CD14-positive monocyte (primary cell): Measurements from ENCODE around the gene RNF126. TPM values are rescaled to one million over a fixed set of nuclear protein-coding genes. Genes with fewer than 3 reads are reported as not detected.

ENCODE experiments used
- DNase-seq, 3 donors: peaks; one replicate each; pipeline ENCODE4 v3.0.0-alpha.2; 2011 to 2022
- H2AFZ ChIP-seq: 2 replicates; pipeline ENCODE4 v1.6.0; 2012; ENCODE audit warnings: mild to moderate bottlenecking, low read depth, low read length, inconsistent platforms; ENCODE audit not compliant: insufficient read depth, poor library complexity, severe bottlenecking
- H3K27ac ChIP-seq, 2 donors: 1 replicate in 1 of 2; 2 replicates in 1 of 2; pipeline ENCODE4 v1.5.1; 2012 to 2013; ENCODE audit warnings: low read length in 2 of 2, control low read depth in 1 of 2, inconsistent platforms in 1 of 2, low read depth in 1 of 2, mild to moderate bottlenecking in 1 of 2
- H3K27me3 ChIP-seq, 2 donors: one replicate each; pipeline versions ENCODE4 v1.6.0 to v1.6.1; 2011 to 2013; ENCODE audit warnings: low read length in 2 of 2; ENCODE audit not compliant: control insufficient read depth in 2 of 2, insufficient read depth in 2 of 2
- H3K36me3 ChIP-seq, 2 donors: replicated peaks in 1 of 2; 1 replicate in 1 of 2; 2 replicates in 1 of 2; pipeline versions ENCODE4 v1.5.1 to v1.6.1; 2012 to 2013; ENCODE audit warnings: low read length in 2 of 2, control low read depth in 1 of 2, inconsistent platforms in 1 of 2, mild to moderate bottlenecking in 1 of 2; ENCODE audit not compliant: insufficient read depth in 2 of 2, control insufficient read depth in 1 of 2
- H3K4me1 ChIP-seq, 2 donors: 1 replicate in 1 of 2; 2 replicates in 1 of 2; pipeline versions ENCODE4 v1.5.1 to v1.6.1; 2012 to 2013; ENCODE audit warnings: low read length in 2 of 2, control low read depth in 1 of 2, inconsistent platforms in 1 of 2, mild to moderate bottlenecking in 1 of 2, moderate library complexity in 1 of 2; ENCODE audit not compliant: insufficient read depth in 2 of 2, control insufficient read depth in 1 of 2
- H3K4me2 ChIP-seq: replicated peaks from 2 replicates; pipeline ENCODE3; 2012; ENCODE audit warnings: low read length, moderate library complexity, mild to moderate bottlenecking; ENCODE audit not compliant: poor library complexity, severe bottlenecking; ENCODE audit errors: extremely low read depth
- H3K4me3 ChIP-seq, 3 experiments: fragments of 200-600 bp in 1 of 3; sonication (generic) in 1 of 3; replicated peaks in 1 of 3; 1 replicate in 2 of 3; 2 replicates in 1 of 3; pipeline ENCODE4 v1.5.1; 2011 to 2013; ENCODE audit warnings: low read length in 3 of 3, mild to moderate bottlenecking in 3 of 3, control low read depth in 2 of 3, low read depth in 2 of 3, inconsistent platforms in 1 of 3, moderate library complexity in 1 of 3
- H3K79me2 ChIP-seq: 2 replicates; pipeline ENCODE4 v1.6.0; 2012; ENCODE audit warnings: mild to moderate bottlenecking, control low read depth, inconsistent platforms, low read length, moderate library complexity; ENCODE audit not compliant: insufficient read depth
- H3K9ac ChIP-seq: 2 replicates; pipeline ENCODE4 v1.6.0; 2017; ENCODE audit warnings: low read length, mild to moderate bottlenecking; ENCODE audit not compliant: insufficient read depth, poor library complexity, severe bottlenecking
- H3K9me3 ChIP-seq, 2 donors: replicated peaks in 1 of 2; 1 replicate in 1 of 2; 2 replicates in 1 of 2; pipeline versions ENCODE4 v1.5.1 to v1.6.1; 2012 to 2013; ENCODE audit warnings: low read length in 2 of 2, control low read depth in 1 of 2; ENCODE audit not compliant: control insufficient read depth in 1 of 2, insufficient read depth in 1 of 2
- H4K20me1 ChIP-seq: 2 replicates; pipeline ENCODE4 v1.6.0; 2012; ENCODE audit warnings: mild to moderate bottlenecking, low read length, control low read depth, moderate library complexity; ENCODE audit not compliant: insufficient read depth
- H3K27ac Mint-ChIP-seq, 7 donors: one replicate each; pipeline ENCODE4 v1.8.0; 2020; ENCODE audit warnings: mild to moderate bottlenecking in 7 of 7, mixed read lengths in 7 of 7, moderate library complexity in 6 of 7, inconsistent platforms in 2 of 7
- H3K27me3 Mint-ChIP-seq, 3 donors: one replicate each; pipeline ENCODE4 v1.8.0; 2021 to 2022; ENCODE audit warnings: low read depth in 3 of 3, mild to moderate bottlenecking in 3 of 3, mixed read lengths in 3 of 3, moderate library complexity in 3 of 3, inconsistent platforms in 1 of 3
- H3K36me3 Mint-ChIP-seq, 2 donors: one replicate each; pipeline ENCODE4 v1.8.0; 2020; ENCODE audit warnings: mixed read lengths in 2 of 2, inconsistent platforms in 1 of 2, mild to moderate bottlenecking in 1 of 2
- H3K4me1 Mint-ChIP-seq: one replicate; pipeline ENCODE4 v1.8.0; 2020; ENCODE audit warnings: mild to moderate bottlenecking, mixed read lengths
- H3K4me3 Mint-ChIP-seq, 2 donors: one replicate each; pipeline ENCODE4 v1.8.0; 2020; ENCODE audit warnings: mild to moderate bottlenecking in 2 of 2, mixed read lengths in 2 of 2, moderate library complexity in 1 of 2
- H3K9me3 Mint-ChIP-seq, 7 donors: one replicate each; pipeline ENCODE4 v1.8.0; 2020 to 2022; ENCODE audit warnings: mixed read lengths in 7 of 7, mild to moderate bottlenecking in 6 of 7, moderate library complexity in 6 of 7, inconsistent platforms in 2 of 7
- WGBS: methylation state at CpG from one replicate; pipeline ENCODE4 v1.1.5; 2013; ENCODE audit warnings: missing lambda C conversion rate; ENCODE audit not compliant: insufficient coverage; 5-methylcytosine and 5-hydroxymethylcytosine counted together
- intact Hi-C, 2 donors: fragments of 100-400 bp; cut with micrococcal nuclease; formaldehyde crosslinking; loops; one replicate each; pipeline versions ENCODE4 v1.15.0 to v1.15.1; 2023
- polyA plus RNA-seq, 3 donors: library from polyadenylated mRNA; depleted of rRNA in 1 of 3; unstranded in 2 of 3; stranded (reverse) in 1 of 3; fragments of 300-500 nt in 2 of 3; fragments of >200 nt in 1 of 3; fragmentation: Illumina TruSeq in 2 of 3; gene quantifications; 1 replicate in 2 of 3; 2 replicates in 1 of 3; pipeline ENCODE4 v1.2.3, GENCODE V29; 2012 to 2021
- TF ChIP-seq, protein P1 (sequence below): fragments of 200-600 bp; IDR thresholded peaks from one replicate; pipeline ENCODE4 v1.8.0; 2022; ENCODE audit warnings: antibody characterized with exemption, mild to moderate bottlenecking

The RNF126 gene
- polyA plus RNA-seq, 3 donors, result 29.1 to 51.6 (median 31.6) TPM

DNA sequence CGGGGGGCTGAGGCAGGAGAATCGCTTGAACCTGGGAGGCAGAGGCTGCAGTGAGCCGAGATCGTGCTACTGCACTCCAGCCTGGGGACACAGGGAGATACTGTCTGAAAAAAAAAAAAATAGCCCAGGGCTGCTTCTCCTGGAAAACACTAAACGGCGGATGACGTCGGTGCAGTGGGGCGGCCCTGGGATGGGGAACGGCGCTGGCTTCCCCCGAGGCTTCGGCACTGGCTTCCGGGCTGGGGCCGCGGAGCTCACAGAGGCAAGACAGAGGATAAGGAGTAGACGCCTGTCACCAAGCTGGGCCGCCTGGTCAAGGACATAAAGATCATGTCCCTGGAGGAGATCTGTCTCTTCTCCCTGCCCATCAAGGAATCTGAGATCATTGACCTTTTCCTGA lies 27.2 kb upstream of the RNF126 start:
- intact Hi-C loops, result no loop called here
- no peaks in the 10 kb centered on the region for H3K36me3 ChIP-seq
- TF ChIP-seq, protein P1, sequence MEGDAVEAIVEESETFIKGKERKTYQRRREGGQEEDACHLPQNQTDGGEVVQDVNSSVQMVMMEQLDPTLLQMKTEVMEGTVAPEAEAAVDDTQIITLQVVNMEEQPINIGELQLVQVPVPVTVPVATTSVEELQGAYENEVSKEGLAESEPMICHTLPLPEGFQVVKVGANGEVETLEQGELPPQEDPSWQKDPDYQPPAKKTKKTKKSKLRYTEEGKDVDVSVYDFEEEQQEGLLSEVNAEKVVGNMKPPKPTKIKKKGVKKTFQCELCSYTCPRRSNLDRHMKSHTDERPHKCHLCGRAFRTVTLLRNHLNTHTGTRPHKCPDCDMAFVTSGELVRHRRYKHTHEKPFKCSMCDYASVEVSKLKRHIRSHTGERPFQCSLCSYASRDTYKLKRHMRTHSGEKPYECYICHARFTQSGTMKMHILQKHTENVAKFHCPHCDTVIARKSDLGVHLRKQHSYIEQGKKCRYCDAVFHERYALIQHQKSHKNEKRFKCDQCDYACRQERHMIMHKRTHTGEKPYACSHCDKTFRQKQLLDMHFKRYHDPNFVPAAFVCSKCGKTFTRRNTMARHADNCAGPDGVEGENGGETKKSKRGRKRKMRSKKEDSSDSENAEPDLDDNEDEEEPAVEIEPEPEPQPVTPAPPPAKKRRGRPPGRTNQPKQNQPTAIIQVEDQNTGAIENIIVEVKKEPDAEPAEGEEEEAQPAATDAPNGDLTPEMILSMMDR, result no peak
- no peaks in the 10 kb centered on the region for H4K20me1 ChIP-seq
- Mint-ChIP-seq H3K4me3 (no peak overlapping the region), H3K9me3 (peaks cover 0 to 6% (median 0%) of the 10 kb centered on the region in 7 donors), H3K27ac (no peak overlapping the region), H3K27me3 (peaks cover 2 to 6% (median 3%) of the 10 kb centered on the region in 3 donors), H3K4me1 (peaks cover 12% of the 10 kb centered on the region), H3K36me3 (no peaks in the 10 kb centered on the region)
- no peak overlapping the region for H3K27ac ChIP-seq
- peaks cover 7% of the 10 kb centered on the region for H3K79me2 ChIP-seq
- WGBS, result 94% methylated on average over 11 of the region's 18 CpGs
- no peaks in the 10 kb centered on the region for H3K9me3 ChIP-seq
- DNase-seq, result no peak
- H3K27me3 ChIP-seq, result no peaks in the 10 kb centered on the region
- H2AFZ ChIP-seq, result no peak overlapping the region
- peaks cover 8 to 9% of the 10 kb centered on the region in 2 donors for H3K4me1 ChIP-seq
- H3K4me2 ChIP-seq, result no peak overlapping the region
- H3K4me3 ChIP-seq, result no peak overlapping the region
- H3K9ac ChIP-seq, result no peak overlapping the region

DNA sequence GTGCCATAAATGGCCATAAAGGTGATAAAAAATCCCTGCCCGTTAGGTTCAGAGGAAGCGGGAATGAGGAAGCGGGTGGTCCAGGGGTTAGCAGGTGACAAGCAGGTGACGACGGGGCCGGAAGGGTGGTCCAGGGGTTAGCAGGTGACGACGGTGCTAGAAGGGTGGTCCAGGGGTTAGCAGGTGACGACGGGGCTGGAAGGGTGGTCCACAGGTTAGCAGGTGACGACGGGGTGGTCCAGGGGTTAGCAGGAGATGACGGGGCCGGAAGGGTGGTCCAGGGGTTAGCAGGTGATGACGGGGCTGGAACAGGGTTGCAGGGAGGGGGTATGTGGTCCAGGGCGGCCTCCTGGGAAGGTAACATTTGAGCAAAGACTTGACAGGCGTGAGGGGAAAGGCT lies 26.0 kb upstream of the RNF126 start:
- no peak overlapping the region for H3K4me3 ChIP-seq
- Mint-ChIP-seq H3K36me3 (no peaks in the 10 kb centered on the region), H3K27me3 (peaks cover 0 to 2% (median 1%) of the 10 kb centered on the region in 3 donors), H3K27ac (no peak overlapping the region), H3K4me1 (peaks cover 3% of the 10 kb centered on the region), H3K9me3 (peaks cover 0 to 6% (median 0%) of the 10 kb centered on the region in 7 donors), H3K4me3 (no peak overlapping the region)
- no peaks in the 10 kb centered on the region for H3K4me1 ChIP-seq
- intact Hi-C loops, result no loop called here
- H3K27ac ChIP-seq, result no peak overlapping the region
- H3K79me2 ChIP-seq, result no peaks in the 10 kb centered on the region
- H3K9me3 ChIP-seq, result no peaks in the 10 kb centered on the region
- no peak for DNase-seq
- no peak overlapping the region for H3K9ac ChIP-seq
- no peaks in the 10 kb centered on the region for H4K20me1 ChIP-seq
- 86% methylated on average over 17 of the region's 17 CpGs for WGBS
- H3K36me3 ChIP-seq, result no peaks in the 10 kb centered on the region
- H3K4me2 ChIP-seq, result no peak overlapping the region
- TF ChIP-seq, protein P1, result no peak
- no peaks in the 10 kb centered on the region for H3K27me3 ChIP-seq
- H2AFZ ChIP-seq, result no peak overlapping the region
